ENCODE data around the gene AP3D1. TPM values are rescaled to one million over a fixed set of nuclear protein-coding genes. Genes with fewer than 3 reads are reported as not detected.

Gene AP3D1
- total RNA-seq, 1 donor from 2014 or later, result 162 TPM

DNA sequence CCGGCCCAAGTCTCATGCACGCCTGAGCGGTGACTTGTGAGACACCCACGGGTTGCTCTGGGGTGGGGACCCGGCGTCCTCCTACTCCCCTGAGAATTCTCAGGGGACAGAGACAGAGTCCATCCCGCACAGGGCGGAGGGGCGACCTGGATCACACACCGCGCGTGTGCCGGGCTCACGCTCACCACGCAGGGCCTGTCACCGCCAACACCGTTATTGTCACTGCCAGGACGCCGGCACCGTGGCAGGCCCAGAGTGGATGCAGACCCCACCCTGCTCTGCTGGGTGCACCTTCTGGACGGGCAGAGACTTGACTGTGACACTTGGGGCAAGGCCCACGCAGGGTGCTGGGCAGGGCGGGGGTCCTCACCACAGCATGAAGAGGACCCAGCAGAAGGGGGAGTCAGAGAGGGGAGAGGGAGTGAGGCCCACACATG is 71.5 kb downstream of the AP3D1 start:
- peaks cover 50% of the 10 kb centered on the region for H4K20me1 ChIP-seq (ENCODE audit: insufficient read depth, low read length)

DNA sequence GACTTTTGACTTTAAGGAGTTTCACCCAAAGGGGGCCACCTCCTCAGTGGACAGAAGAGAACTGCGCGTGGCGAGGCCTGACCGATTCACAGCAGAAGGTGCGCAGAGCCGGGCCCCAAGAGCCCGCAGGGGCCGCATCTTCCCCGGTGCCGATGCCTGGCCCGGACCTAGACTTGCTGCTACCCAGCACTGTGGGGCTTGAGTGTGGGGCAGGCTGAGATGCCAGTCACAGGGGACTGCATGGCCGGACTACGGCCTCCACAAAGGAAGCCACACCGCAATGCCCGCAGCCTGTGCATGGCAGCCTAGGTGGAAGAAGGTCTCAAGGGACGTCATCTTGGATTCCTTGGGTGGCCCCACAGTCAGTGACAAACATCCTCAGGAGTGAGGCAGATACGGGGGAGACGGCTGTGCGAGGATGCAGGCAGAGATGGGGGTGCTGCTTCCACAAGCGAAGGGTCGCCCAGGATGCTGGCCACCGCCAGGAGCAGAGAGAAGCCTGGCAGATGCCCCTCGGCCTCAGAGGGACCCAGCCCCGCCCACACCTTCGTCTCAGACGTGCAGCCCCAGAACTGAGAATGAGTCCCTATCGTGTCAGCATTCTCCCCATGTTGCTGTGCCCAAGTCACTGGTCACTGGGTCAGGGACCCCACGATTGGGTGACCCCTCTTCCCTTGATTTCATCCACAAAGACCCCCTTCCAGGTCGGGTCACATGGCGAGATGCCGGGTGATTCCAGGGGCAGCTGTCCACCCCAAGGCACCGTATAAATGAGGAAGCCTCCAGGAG is 72.1 kb downstream of the AP3D1 start:
- Histone ChIP-seq H2AFZ (ENCODE audit: low read depth, low read length) (no peak overlapping the region), H3K9me3 (ENCODE audit: insufficient read depth, low read depth, low read length) (no peaks in the 10 kb centered on the region), H3K4me1 (ENCODE audit: insufficient read depth, low read length) (no peaks in the 10 kb centered on the region), H4K20me1 (ENCODE audit: insufficient read depth, low read length) (peaks cover 50% of the 10 kb centered on the region), H3K27ac (ENCODE audit: low read depth, low read length) (no peak overlapping the region), H3K36me3 (ENCODE audit: insufficient read depth, low read length) (peaks cover 11% of the 10 kb centered on the region), H3K79me2 (ENCODE audit: insufficient read depth, low read length) (peaks cover 34% of the 10 kb centered on the region), H3K9ac (ENCODE audit: low read length) (no peak overlapping the region), H3K4me2 (ENCODE audit: low read length) (no peak overlapping the region), H3K27me3 (ENCODE audit: insufficient read depth, low read length) (no peaks in the 10 kb centered on the region), H3K4me3 (ENCODE audit: insufficient read depth, low read depth, low read length) (no peak overlapping the region)
- H3K4me3 Mint-ChIP-seq (ENCODE audit: unreplicated experiment), result no peak overlapping the region
- TF ChIP-seq, protein P1, sequence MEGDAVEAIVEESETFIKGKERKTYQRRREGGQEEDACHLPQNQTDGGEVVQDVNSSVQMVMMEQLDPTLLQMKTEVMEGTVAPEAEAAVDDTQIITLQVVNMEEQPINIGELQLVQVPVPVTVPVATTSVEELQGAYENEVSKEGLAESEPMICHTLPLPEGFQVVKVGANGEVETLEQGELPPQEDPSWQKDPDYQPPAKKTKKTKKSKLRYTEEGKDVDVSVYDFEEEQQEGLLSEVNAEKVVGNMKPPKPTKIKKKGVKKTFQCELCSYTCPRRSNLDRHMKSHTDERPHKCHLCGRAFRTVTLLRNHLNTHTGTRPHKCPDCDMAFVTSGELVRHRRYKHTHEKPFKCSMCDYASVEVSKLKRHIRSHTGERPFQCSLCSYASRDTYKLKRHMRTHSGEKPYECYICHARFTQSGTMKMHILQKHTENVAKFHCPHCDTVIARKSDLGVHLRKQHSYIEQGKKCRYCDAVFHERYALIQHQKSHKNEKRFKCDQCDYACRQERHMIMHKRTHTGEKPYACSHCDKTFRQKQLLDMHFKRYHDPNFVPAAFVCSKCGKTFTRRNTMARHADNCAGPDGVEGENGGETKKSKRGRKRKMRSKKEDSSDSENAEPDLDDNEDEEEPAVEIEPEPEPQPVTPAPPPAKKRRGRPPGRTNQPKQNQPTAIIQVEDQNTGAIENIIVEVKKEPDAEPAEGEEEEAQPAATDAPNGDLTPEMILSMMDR (IDR thresholded peaks at IDR 0.05; ENCODE audit: insufficient read depth, low read depth, low read length), result no peak
- no peak for TF ChIP-seq EZH2 (IDR thresholded peaks at IDR 0.05; ENCODE audit: insufficient read depth, low read length)
- H3K9me3 Mint-ChIP-seq (ENCODE audit: unreplicated experiment), result no peaks in the 10 kb centered on the region
- FAIRE-seq (no peak), DNase-seq (ENCODE audit: low read depth) (no peak)
- H3K27ac Mint-ChIP-seq (ENCODE audit: unreplicated experiment), result no peak overlapping the region
- peaks cover 20% of the 10 kb centered on the region for H3K36me3 Mint-ChIP-seq (ENCODE audit: low read depth, unreplicated experiment)
- no peaks in the 10 kb centered on the region for H3K27me3 Mint-ChIP-seq (ENCODE audit: low read depth, unreplicated experiment)
- no peaks in the 10 kb centered on the region for H3K4me1 Mint-ChIP-seq (ENCODE audit: low read depth, unreplicated experiment)

More for the DNA sequence above, 71.5 kb downstream of the AP3D1 start:
- H3K4me2 ChIP-seq (ENCODE audit: low read length), result no peak overlapping the region
- H3K27me3 ChIP-seq (ENCODE audit: insufficient read depth, low read length), result no peaks in the 10 kb centered on the region
- no peak overlapping the region for H3K4me3 Mint-ChIP-seq (ENCODE audit: unreplicated experiment)
- H3K4me3 ChIP-seq (ENCODE audit: insufficient read depth, low read depth, low read length), result no peak overlapping the region
- peaks cover 13% of the 10 kb centered on the region for H3K36me3 ChIP-seq (ENCODE audit: insufficient read depth, low read length)
- peaks cover 34% of the 10 kb centered on the region for H3K79me2 ChIP-seq (ENCODE audit: insufficient read depth, low read length)
- TF ChIP-seq, protein P1 (IDR thresholded peaks at IDR 0.05; ENCODE audit: insufficient read depth, low read depth, low read length), result no peak
- no peak for TF ChIP-seq EZH2 (IDR thresholded peaks at IDR 0.05; ENCODE audit: insufficient read depth, low read length)
- no peaks in the 10 kb centered on the region for H3K27me3 Mint-ChIP-seq (ENCODE audit: low read depth, unreplicated experiment)
- no peak overlapping the region for H3K27ac Mint-ChIP-seq (ENCODE audit: unreplicated experiment)
- FAIRE-seq (no peak), DNase-seq (ENCODE audit: low read depth) (no peak)
- no peak overlapping the region for H2AFZ ChIP-seq (ENCODE audit: low read depth, low read length)
- H3K27ac ChIP-seq (ENCODE audit: low read depth, low read length), result no peak overlapping the region
- H3K9me3 ChIP-seq (ENCODE audit: insufficient read depth, low read depth, low read length), result no peaks in the 10 kb centered on the region
- peaks cover 20% of the 10 kb centered on the region for H3K36me3 Mint-ChIP-seq (ENCODE audit: low read depth, unreplicated experiment)
- H3K4me1 ChIP-seq (ENCODE audit: insufficient read depth, low read length), result no peaks in the 10 kb centered on the region
- no peaks in the 10 kb centered on the region for H3K4me1 Mint-ChIP-seq (ENCODE audit: low read depth, unreplicated experiment)
- H3K9me3 Mint-ChIP-seq (ENCODE audit: unreplicated experiment), result no peaks in the 10 kb centered on the region
- H3K9ac ChIP-seq (ENCODE audit: low read length), result no peak overlapping the region

All from astrocyte (in vitro differentiated cells and primary cell).